HG03196 (cell line): Measurements from ENCODE around the gene GPER1.
"Not testable (repeated sequence)": the region's sequence is repeated elsewhere in the genome, so short reads cannot be mapped to it uniquely, and the experiment has no call there.

Experiments
- ATAC-seq: cut with Tn5 transposase; IDR thresholded peaks from one replicate; pipeline ENCODE4 v1.9.1; 2021; ENCODE audit not compliant: unreplicated experiment

The GPER1 gene

DNA sequence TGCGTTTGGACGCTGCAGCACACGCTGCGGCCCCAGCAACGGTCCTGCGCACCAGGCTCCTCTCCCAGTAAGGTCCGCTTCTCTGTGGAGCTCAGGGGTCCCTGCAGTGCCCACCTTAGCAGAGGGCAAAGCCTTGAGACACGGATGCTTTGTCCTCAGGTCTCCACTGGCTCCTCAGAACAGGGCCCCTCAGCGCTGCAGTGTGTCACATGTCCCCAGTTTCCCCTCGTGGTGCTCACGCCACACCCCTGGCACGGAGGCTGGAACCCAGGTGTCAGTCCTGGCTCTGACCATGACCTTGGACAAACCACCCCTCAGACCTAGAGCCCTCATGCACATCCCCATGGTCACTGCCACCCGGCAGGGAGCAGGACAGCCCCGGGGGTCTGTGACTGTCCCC is 19.9 kb upstream of the GPER1 start:
- no peak for ATAC-seq

DNA sequence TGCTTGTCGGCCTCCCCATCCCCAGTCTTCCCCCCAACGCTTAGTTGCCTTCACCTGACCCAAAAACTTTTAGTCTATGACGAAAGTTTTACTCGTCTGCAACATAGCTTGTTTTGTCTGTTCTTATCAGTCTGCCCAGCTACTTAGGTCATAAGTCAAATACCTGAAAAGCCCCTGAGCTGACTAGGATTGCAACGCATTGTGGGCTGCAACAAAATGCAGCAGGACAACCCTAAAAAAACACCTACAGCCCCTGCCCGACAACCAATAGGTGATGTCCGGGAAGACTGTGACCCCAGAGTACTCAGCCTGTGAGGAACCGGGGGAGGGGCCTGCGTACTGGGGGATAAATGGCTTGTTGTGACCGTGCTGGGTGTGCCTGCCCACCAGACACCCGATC is 19.3 kb upstream of the GPER1 start:
- no peak for ATAC-seq

DNA sequence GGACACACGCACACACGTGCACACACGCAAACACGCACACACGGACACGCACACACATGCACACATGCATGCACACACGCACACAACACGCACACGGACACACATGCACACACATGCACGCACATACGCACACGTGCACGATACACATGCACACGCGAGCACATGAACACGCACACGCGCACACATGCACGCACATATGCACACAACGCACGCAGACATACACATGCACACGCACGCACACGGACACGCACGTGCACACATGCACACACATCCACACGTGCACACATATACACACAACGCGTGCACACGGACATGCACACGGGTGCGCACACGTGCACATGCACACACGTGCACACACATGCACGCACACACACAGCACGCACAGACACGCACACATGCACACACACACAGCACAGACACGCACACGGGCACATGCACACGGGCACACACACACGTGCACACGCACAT is 17.3 kb upstream of the GPER1 start:
- ATAC-seq: no peak

DNA sequence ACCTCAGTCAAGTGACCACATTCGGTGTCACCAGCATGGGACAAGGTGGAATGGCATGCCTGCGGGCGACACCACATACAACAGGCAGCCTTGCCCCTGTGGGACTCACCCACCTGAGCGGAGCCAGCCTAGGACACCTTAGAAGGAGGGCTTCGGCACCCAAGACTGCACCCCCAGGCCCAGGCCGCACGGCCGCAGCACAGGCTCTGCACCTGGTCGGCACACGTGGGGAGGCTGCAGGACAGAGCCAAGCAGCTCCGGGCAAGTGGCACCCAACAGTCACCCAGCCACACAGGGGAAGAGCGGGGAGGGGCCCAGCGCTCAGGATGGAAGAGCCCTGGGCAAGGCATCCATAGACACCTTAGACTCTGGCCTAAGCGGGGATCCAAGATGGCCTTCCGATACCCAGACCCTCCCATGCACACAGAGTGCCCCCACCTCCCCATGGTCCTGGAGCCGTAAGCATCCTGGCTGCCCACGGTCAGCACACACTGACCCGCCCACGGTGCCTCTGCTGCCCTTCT is 16.1 kb upstream of the GPER1 start:
- no peak for ATAC-seq

DNA sequence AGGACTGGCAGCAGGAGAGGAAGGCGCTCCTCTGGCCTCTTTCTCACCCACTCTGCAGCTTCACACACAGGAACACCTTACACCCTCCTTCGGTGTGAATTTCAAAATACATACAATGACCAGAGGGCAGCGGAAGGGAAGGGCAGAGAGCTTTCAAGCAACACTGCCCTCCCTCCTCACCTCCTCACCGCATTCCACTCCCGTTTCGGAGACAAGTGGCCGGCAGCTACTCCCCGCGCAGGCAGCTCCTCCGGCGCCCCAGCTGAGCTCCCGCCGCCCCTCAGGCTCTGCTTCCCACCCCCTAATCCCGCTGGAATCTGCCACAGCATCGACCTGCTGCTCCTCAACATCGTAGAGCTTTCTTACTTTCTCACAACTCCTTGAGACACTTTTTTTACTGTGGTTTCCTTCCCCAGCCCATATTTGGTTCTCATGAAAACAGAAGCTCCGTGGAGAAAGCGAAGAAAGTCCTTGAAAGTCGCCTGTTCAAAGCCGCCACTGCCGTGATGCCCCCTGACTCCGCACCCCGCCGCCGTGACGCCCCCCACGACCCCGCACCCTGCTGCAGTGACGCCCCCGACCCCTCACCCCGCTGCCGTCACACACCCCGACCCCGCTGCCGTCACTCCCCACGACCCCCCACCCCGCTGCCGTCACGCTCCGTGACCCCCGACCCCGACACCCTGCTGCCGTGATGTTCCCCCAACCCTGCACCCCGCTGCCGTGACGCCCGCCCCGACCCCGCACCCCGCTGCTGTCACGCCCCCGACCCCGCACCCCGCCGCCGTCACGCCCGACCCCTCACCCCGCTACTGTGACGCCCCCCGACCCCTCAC is 14.6 kb upstream of the GPER1 start:
- ATAC-seq: no peak

DNA sequence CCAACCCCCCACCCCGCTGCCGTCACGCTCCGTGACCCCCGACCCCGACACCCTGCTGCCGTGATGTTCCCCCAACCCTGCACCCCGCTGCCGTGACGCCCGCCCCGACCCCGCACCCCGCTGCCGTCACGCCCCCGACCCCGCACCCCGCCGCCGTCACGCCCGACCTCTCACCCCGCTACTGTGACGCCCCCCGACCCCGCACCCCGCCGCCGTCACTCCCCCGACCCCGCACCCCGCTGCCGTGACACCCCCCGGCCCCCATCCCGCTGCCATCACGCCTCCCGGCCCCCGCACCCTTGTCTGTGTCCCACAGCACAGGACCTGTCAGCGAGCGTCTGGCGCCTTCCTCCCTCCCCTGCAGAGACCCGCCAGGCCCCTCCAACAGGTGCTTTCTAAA is 13.9 kb upstream of the GPER1 start:
- not testable (repeated sequence) for ATAC-seq

DNA sequence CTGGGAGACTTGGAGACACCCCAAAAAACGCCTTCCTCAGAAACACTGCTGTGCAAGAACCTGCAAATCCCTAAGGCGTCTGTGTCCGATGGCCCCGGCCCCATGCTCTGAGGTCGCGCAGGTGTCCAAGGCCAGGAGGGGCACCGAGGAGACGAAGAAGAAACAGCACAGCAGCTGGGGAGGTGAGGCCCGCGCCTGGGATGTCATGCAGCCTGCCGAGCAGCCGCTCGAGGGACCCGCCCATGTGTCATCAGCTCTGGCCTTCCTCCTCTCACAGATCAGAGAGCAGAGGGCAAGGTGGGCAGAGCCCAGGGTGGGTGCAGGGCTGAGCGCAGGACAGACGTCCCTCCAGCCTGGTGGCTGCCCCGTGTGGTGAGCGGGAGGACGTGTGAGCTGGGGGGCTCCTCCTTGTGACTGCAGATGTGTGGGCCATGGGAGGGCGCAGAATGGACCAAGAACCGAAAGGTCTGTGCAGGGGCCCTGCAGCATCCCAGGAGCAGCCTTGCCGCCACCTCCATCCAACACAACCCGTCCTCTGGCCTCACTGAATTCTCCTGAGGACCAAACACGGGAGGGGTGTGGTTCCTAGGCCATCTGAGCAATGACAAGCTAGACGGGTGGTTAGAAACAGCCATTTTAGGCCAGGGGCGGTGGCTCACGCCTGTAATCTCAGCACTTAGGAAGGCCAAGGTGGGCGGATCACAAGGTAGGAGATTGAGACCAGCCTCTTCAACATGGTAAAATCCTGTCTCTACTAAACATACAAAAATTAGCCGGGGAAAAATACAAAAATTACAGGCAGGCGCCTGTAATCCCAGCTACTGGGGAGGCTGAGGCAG is 13.1 kb upstream of the GPER1 start:
- no peak for ATAC-seq

DNA sequence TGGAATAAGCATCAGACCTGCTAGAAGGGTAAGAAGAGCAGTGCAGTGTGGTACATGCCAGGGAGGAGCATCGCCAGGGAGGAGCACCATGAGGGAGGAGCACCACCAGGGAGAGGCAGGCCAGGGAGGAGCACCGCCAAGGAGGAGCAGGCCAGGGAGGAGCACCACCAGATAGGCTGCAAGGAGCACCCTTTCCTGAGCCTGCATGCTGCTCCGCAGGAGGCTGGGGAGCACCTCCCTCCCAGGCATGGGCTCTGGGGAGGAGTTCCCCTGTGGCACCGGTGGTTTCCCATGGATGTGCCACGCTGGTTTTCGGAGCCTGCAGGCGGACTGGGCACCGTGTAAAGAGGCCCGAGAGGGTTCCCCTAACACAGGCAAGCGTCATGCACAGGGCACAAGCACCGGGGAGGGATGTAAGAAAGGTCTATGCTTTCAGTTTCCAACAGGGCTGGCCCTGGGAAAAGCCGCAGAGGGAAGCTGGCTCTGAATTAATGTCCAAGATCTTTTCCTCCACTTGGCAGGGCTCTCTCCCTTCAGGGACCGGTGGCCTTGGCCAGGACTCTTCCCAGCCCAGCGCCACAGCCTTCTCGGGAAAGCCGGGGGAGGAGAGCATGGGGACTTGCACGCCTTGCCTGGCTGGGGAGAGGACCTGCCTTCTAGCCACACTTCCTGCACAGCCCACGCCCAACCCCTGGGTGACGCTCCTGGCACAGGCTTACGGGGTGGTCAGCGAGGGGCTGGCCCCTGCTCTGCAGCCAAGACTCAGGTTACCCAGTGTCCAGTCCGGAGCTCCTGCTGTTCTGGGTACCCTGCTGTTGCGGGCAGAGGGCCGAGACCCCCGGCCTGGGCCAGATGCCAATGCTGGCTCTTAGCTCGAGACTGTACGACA is 11.5 kb upstream of the GPER1 start:
- ATAC-seq: no peak

DNA sequence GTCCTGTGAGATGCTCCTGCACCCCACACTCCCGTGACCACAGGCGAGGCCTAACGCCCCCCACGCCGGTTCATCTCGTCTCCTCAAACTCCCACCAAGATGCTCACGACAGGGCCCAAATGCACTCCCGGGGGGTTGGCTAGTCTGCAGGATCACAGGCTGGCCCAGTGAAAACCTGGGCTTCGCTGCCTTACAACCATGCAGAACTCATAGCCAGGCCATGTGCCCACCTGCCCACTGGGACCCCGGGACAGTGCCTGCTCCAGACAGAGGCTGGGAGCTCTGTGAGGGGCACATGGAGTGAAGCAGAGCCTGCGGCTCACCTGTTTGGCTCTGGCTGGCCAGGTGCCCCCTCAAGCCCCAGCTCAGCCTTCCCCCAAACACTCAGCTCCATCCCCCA is 9.4 kb upstream of the GPER1 start:
- no peak for ATAC-seq

DNA sequence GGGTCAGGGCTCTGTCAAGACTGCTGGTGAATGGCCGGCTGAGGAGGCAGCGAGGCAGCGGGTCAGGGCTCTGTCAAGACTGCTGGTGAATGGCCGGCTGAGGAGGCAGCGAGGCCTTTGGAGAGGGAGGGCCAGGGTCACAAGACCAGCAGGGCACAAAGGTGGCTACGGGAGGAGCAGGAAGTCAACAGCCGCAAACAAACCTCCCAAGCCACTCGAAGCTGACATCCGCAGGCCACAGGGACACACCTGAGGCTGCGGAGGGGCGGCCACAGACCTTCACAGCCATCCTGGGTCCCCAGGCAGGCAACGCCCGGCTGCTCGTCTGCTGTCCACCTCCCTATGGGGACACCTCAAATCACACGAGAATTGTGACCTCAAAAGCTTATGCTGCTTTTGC is 8.9 kb upstream of the GPER1 start:
- no peak for ATAC-seq

DNA sequence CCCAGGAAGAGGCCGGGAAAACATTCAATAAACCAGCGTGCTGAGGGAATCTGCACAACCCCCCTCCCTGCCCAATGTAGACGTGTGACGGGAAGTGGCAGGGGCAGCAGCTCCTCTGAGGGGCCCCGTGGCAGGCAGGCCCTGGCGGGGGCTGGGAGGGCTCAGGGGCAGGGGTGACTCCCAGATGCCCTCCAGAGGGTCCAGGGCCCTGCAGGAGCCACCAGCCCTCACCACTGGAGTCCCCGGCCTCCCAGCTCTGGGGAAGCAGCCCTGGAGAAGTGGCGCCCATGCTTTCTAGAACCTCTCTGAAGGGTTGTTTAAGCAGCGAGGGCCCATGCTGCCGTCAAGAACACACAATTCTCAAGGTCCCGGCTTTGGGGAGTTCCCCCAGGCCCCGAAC is 8.4 kb upstream of the GPER1 start:
- ATAC-seq: no peak

DNA sequence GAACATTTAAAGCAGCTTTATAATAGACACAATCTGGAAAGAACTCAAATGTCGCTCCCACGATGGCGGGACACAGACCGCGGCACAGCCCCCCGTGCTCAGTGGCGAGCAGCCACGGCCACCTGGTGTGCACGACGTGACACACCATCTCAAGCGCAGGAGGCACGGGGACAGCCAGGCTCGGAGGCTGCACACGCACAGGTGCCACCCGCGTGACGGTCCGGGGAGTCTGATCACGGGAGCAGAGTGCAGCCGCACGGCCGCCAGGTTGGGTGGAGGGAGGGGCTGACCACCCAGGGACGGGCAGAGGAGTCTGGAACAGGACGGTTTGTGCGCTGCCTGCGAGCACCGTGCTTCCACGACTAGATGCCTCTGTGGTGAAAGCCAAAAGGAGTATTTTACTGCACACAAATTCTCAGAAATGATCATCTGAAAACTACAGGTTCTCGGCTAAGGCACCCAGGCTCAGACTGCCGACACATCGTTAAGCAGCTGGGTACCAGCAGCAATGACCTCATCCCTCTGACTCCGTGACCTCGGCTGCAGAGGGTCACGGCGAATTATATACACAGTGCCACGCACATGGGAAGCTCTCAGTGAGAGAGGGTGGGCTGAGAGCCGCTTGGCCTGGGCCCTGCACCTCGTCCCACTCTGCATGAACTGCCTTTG is 7.5 kb upstream of the GPER1 start:
- no peak for ATAC-seq

DNA sequence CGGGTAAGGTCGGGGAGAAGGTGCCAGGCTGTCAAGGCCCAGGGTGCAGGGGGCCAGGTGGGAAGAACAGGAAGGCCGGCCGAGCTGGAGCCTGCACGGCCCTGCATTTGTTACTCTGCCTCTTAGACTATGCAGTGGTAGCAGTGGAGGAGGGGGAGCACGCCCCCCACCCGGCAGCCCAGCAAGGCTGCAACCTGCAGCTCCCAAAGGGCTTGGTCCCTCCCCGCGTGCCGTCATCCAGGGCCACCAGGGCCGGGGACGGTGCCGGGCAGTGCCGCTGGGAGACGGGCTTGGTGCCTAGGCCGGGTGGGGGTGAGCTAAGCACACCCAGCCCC is 7.0 kb upstream of the GPER1 start:
- no peak for ATAC-seq

DNA sequence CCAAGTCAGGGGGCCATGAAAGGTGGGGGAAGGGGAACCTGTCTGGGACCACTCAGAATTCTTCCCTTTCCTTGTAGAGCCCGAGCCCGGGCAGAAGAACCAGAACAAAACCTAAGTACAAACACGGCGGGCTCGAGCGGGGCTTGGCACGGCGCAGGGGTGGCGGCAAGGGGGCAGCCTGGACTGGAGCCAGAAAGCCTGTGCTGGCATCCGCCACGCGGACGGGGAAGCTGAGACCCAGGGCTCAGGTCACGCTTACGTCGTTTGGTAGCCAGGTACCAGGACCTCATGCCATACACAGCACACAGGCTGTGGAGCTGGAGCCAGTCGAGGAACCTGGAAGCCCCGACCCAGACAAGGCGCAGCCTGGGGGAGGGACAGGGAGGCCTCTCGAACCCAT is 6.6 kb upstream of the GPER1 start:
- ATAC-seq: no peak

DNA sequence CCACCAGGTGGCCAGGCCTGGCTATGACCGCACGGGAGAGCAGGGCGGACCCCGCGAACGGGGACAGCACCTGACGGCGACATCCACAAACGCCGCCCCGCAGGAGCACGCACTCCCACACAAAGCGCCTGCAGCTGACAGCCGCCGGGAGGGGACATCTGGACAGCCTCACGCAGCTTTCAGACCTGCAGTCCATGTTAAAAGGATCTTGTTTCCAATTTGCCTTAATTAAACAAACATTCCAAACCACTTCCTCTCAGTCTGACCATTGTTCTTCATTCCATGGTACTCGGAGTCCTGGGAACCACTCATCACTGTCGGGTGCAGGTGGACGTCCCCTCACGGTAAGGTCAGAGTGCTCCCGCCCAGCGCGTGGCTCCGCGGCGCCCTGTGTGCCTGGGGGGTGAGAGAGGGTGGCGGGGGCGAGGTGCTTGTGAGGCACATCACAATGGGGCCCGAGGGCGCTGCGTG is 5.9 kb upstream of the GPER1 start:
- ATAC-seq: no peak

DNA sequence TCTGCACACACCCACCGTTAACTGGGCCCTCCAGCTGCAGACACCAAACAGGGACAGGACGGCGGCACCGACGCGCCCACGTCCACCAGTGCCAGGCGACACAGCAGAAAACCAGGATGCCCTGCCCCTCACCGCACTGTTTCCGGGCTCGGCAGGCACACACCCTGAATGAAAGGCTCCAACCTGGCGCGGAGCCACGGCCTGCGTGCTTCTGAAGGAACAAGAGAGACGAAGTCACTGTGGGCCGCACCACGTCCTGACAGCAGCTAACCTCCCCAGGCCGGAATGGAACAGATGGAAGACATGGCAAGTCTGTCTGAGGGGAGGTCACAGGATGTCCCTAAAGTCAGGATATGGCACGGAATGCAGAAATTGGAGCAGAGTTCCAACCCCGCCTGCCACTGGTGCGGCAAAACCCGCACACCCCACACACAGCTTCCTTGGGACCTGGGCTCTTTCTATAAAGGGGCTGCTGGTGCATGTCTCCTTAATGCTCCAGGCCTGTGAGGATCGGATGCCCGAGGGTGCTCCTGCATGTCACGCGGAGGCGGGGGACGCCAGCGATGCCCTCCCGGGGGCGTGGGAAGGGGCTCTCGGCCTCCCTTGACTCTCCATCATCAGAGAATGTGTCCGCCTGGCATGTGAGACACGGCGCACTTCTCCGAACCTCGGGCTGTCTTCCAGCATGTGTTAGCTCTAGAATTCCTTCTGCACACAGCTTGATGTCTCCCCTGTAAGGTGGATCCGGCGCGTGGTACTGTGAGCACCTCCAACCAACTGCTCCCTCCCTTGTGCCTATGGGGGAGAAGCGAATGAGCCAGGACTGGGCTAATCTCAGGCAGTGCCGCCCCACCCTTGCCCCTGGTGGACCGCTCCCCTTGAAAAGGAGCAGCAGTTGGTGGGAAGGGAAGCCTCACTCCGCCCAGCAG is 3.9 kb upstream of the GPER1 start:
- no peak for ATAC-seq

DNA sequence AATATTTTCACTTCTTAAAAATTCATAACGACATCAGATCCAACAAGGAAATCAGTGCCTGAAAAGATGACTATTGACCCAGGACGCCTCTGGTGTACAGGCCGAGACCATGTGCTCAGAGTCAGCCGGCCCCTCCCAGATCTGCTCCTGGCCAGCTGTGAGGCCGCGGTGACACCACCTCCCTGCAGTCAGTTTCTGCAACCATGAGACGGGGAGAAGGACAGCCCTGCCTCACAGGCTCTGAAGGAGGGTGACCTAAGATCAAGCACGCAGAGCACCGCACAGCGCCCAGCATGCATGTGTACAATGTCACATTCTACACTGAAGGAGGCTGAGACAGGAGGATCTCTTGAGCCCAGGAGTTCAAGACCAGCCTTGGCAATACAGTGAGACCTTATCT is 2.6 kb upstream of the GPER1 start:
- ATAC-seq: no peak

DNA sequence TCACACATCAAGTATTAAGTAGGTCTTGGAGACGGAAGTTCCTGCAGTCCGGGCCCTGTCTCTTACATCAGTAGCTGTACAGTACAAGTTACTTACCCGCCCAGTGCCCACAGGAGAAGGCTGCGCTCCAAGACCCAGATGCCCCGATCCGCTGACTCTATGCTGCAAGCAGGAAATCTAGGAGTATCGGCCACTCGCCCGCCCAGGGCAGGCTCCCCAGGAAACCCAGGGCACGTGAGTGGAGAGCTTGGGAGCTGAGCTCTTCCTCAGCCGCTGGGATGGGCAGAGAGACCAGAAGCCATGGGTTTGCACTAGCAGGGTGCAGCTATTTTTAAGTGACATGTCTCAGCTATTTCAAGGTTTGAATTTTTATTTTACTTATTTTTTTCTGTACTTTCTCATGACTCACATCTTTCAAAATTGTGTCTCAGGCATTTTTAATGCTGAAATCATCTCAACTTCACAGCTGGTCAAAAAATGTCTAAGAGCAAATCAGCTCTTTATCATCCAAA is 1.9 kb upstream of the GPER1 start:
- ATAC-seq: no peak
